GM19395 (cell line): ENCODE data around the gene IL18RAP.

Experiments
- ATAC-seq: cut with Tn5 transposase; IDR thresholded peaks from one replicate; pipeline ENCODE4 v1.9.1; 2021; ENCODE audit warnings: mild to moderate bottlenecking, moderate library complexity; ENCODE audit not compliant: unreplicated experiment

IL18RAP gene, protein sequence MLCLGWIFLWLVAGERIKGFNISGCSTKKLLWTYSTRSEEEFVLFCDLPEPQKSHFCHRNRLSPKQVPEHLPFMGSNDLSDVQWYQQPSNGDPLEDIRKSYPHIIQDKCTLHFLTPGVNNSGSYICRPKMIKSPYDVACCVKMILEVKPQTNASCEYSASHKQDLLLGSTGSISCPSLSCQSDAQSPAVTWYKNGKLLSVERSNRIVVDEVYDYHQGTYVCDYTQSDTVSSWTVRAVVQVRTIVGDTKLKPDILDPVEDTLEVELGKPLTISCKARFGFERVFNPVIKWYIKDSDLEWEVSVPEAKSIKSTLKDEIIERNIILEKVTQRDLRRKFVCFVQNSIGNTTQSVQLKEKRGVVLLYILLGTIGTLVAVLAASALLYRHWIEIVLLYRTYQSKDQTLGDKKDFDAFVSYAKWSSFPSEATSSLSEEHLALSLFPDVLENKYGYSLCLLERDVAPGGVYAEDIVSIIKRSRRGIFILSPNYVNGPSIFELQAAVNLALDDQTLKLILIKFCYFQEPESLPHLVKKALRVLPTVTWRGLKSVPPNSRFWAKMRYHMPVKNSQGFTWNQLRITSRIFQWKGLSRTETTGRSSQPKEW

DNA sequence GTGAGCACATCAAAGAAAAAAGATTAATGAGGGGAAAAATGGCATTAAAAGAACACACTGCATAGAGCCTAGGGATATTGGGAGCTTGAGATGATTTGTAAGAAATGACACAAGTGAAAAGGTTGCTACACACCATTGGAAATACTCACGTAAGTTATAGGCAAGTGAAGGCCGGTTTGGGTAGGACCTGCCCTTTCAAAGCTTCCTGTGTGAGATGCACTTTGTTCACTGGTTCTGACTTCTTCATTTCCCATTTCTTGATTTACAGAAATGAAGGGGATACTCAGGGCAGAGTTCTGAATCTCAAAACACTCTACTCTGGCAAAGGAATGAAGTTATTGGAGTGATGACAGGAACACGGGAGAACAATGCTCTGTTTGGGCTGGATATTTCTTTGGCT is at the start of gene IL18RAP:
Gene IL18RAP, plus strand, starts transcription at position 251 of the 400 bp plus-strand sequence. Its CDS starts 118 bp downstream, at position 369.
- ATAC-seq = no peak

DNA sequence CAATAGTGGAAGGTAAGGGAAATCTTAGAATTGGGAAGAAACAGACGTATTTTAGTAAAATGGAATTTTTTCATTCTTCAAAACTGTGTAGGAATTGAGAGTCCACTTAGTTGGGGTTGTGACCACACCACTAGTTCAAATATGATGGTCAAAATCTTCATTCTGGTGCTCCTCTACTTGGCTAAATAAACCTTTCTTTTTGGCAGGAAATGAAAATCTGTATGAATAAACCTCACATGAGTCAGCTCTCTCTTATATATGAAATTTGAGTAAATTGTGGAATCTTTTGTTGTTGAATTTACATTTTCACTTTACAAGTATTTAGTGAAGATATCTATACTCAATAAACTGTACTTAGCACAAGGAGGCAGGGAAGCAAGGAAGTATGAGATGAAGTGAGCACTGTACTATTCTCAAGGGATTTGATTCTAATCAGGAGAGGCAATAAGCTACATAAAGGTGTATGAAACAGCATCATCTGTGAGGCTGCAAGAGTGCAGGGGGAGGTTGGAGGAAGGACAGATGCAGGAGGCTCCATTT is 46.8 kb upstream of the IL18RAP start:
- no peak for ATAC-seq

DNA sequence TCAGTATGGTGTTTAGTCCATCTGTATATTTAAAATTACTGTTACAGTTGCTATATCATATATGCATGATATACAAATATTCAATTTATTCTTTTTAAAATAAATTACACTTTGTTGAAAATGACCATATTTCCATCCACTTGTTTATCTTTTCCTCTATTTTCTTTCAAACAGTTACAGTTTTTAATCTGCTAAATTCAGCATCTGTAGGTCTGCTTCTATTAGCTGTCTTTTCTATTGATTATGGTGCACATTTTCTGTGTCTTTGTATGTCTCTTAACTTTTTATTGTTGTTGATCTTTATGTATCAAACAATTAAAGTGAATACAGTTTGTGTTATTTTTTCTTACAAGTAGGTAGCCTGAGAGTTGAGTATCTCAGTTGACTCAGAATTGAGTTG is 39.2 kb upstream of the IL18RAP start:
- ATAC-seq = no peak

DNA sequence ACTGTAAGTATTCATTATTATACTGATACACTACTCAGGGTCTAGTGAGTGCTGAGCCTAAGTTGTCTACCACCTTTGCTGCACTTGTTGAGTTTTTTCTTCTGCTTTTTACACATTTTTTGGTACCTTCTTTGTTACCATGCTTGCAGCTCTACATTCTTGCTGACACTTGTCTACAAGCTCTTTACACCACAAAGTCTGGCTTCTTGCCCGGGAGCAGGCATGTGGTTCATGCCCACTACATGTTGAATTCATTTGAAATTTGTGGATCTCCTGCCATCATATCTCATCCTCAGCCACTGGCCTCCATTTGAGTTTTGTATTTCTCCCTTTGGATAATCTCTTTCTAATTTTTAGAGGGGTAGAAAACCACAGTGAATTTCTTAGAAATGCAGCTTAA is 37.4 kb upstream of the IL18RAP start:
- ATAC-seq = no peak

DNA sequence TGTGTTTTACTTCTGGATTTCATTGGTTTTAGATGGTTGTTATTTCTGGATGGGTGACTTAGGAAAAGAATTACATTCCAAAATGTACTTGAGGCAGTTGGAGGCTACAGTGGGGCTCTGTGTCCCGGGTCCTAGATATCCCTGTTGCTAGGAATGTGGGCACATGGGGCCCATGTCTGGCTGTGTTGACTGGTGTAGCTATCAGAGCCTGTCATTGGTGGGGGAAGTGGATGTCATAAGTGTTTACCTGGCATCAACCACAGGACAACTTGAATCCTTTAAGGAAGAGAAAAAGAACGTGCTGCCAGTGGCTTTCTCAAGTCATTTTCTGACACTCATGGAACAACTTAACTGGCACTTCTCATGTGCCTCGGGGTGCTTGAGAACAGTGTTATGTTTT is 37.0 kb upstream of the IL18RAP start:
- no peak for ATAC-seq

DNA sequence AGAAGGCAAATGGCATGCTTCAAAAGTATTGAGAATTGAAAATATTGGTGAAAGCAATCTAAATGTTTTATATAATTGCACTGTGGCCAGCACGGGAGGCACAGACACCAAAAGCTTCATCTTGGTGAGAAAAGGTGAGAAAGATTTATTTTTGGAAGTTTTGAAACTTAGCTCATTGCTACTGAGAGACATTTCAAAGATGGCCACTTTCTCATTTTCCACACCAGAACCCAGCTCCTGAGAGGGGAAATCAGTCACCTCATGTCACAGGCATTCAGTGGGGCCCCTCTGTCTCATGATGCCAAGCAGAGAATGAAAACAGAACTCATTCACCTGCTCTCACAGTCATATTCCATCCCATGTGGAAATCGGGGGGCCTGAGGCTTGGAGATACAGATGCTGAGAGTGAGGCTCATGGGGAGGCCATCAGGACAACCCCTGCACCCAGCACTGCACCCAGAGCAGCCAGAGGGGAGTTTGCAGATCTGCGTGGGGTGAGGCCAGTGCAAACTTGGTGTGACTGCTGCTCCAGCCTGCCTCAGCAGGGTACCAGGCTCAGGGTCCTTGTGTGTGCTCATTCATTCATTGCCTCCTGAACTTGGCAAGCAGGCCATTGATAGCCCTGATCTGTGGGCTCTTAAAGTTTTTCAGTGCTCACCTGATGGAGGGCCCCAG is 36.0 kb upstream of the IL18RAP start:
- no peak for ATAC-seq

DNA sequence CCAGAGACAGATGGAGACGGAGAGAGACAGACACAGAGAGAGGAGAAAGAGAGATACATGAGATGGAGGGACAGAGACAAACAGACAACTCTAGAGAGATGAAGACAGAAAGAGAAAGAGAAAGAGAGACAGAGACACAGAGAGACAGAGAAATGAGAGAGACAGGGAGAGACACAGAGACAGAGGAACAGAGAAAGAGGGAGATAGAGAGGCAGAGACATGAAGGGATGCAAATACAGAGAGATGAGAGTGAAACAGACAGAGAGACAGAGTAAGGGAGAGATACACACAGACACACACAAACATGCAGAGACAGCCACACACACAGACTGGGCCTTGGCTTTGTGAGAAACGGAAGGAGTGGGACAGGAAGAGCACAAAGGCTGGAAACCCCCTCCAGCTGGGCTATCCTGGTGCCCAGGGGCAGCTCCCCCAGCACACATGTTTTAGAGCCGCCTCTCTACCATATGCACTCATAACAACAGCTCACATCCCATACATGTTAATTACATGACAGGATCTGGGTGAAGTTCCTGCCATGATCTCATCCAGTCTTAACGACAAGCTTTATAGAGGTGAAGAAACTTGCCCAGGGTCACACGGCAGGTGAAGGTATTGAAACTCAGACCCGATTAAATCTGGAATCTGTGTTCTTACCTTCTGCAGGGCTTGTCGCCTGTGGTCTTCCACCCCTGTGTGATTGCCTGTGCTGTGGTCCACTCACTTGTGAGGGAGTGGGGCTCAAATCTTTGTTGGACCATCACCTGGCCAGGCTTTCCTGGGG is 35.0 kb upstream of the IL18RAP start:
- ATAC-seq = peak; percentile 62

DNA sequence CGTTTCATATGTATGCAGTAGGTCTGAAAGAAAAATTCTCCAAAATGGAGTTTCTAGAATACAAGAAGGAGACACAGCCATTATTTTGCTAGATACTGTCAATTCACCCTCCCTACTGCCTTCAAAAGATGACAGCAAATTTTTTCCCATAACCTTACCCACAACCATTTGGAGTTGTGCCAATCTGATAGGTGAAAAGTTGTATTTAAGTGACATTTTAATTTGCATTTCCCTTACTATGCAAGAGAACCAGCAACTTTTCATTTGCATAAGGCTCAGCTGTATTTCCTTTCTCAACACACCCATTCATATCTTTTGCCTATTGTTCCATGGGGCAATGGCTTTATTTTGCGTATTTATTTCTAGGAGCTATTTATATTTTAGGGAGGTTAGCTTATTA is 31.4 kb upstream of the IL18RAP start:
- no peak for ATAC-seq

DNA sequence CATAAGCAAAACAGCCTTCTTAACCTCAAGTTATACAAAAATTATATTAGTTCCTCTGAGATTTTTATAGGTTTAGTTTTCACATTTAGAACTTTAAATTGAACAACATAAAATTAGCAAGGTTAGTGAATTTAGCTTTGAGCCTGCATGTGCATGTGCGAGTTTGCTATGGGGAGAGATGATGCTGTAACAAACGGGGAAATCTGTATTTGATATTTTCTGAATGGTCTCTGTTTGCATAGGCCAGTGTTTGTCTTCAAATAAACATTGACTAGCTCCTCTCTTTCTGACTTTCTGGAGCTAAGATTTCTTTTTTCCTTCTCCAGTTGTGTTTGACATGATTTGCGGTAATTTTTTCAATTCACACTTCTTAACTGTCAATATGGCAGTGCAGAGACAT is 30.9 kb upstream of the IL18RAP start:
- ATAC-seq = no peak

DNA sequence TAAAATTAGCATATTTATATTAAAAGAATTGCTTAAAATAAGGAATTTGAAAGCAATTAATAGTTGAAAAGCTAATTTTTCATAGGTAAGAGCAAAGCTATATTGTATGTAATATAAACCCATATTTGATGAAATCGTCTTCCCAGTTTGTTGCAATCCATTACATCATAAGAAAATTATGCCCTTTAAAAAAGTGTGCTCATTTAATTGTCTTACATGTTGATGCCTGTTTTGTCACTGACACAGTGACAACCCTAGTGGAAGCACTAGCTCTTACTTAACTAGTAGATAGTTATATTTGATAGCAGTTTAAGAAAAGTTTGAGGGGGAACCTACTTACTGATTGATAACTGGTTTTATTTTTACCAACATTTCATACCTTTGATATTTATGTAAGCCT is 30.0 kb upstream of the IL18RAP start:
- no peak for ATAC-seq

DNA sequence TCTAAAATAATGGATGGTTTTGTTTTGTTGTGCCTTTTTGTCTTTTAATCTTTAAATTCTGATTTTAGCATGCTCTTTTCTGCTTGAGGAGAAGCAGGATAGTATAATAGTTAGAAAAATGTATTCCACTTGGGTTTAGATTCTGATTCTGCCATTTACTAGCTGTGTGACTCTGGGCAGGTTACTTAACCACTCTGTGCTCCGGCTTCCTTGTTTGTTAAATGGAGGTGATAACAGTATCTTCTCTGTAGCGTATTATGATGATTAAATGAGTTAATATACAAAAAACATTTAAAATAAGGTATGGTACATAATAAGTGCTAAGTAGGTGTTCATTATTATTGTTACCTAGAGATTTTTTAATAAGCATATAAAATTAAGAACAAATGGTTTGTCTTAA is 26.9 kb upstream of the IL18RAP start:
- no peak for ATAC-seq

DNA sequence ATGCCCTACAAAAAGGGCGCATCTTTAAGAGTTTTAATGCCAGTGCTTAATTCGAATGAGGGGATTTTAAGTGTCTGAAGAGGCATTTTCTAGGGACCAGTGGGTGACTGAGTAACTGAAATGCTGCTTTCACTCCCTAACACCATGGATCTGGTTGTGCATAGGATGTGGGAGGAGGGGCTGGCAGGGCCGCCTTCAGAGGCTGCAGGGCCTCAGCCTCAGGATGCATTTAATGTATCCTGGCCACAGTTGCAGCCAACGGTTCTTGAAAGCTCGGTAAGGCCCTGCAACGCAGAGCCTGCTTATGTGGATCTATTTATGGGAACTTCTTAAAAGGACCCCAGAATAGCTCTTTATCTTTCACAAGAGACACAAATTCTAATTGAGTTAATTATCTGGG is 25.8 kb upstream of the IL18RAP start:
- no peak for ATAC-seq

DNA sequence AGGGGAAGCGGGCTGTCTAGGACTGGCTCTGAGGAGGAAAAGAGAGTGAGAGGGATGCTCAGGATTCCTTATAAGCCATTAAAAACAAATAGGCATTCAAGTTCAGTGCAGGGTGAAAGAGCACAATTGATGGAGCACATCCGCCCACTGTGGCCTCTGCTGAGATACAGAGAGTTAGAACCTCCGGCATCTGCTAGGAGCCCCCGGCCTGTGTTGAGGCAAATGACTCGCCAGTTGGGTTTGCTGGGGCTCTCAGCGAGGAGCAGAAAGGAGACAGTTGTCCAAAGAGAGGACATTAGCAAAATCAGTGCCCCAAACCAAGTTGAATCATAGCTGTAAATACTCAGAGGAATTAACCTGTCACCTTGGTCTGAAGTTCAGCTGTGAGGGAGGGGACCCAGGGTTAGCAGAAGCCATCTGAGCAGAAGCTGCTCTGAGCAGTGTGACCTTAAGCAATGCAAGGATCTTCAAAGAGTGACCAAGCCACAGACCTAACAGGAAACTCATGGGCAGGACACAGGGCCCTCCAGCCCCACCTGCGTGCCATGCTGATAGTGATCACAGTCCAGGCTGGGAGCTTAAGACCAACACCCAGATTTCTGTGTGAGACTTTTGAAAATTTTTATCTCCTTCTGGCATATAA is 23.3 kb upstream of the IL18RAP start:
- ATAC-seq = no peak

DNA sequence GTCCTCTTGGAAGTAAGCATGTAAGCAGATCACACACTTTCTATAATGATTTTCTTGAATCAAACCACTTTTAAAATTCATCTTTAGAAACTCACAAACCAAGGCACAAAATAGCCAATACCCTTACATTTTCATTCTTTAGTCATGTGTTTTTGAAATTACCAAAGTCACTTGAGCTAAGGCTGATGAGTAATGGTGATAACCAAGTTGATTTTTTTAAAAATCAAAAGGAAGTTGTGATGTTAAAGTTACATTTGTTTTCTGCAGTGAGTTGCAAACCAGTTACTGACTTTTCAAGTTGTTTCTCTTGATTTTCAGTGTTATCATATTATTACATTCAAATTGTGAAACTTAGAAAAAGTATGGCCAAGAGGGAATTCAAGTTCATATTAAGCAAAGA is 21.5 kb upstream of the IL18RAP start:
- no peak for ATAC-seq

DNA sequence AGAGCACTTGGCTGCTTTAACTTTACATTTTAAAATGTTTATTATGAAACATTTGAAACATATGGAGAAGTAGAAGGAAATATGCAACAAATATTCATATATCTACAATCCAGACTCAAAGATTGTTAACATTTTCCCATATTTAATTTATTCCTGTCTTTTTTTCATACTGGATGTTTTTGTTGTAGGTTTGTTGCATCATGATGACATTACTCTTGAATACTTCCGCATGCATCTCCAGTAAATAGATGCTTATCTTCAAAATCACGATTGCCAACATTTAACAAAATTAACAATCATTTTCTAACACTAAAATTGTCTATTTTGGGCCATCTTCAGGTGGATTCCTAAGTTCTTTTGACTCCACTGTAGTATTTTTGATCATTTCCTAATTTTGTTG is 21.1 kb upstream of the IL18RAP start:
- no peak for ATAC-seq

DNA sequence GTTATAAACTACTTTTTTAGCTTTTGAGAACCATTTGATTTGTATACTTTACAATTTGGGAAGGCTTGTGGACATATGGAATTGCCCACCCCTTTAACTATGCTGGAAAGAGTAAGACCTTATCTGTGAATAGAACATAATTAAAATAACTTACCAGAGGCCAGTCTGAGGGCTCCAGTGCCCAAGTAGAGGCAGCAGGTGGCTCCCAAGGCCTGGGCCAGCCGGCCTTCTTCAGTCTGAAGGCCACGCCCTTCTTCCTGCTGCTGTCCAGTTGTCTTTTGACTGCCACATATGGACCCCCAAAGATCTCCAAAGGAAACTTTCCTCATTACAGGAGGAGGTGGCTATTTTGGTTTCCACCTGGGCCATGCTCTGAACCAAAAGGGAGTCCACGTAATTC is 12.0 kb upstream of the IL18RAP start:
- ATAC-seq = no peak

DNA sequence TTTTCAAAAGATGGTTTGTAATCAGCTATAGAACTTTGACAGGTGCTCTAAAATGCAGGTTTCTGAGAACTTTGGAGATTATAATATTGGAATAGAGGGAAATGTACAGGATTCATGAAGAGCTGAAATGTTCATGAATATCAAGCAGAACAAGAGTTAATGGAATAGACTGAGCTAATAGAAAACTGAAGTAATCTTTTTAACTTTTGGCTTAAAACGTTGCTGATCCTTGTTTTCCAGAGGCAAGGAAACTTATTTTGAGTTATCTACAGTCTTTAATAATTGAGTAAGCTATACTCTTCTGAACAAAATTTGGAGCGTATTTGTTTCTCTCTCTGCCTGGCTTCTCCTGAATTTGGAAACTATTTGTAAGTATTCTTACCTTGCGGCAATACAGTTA is 10.8 kb upstream of the IL18RAP start:
- no peak for ATAC-seq

DNA sequence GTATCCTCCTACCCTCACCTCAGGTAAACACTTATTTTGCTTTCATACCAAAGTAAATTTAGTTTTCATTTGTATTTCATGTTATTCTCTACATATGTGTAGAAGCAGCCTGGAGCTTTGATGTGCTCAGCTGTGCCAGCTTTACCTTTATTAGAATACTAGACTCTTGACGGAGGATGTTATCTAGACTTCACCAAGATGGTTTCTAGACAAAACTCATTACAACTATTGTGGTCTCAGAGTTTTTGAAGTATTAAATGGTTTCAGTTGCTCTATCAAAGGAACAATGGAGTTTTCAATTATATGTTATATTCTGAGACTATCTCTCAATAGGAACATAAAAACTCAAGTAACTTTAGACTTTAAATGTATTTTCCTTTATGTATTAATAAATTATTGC is 5.0 kb upstream of the IL18RAP start:
- ATAC-seq = peak; percentile 66

DNA sequence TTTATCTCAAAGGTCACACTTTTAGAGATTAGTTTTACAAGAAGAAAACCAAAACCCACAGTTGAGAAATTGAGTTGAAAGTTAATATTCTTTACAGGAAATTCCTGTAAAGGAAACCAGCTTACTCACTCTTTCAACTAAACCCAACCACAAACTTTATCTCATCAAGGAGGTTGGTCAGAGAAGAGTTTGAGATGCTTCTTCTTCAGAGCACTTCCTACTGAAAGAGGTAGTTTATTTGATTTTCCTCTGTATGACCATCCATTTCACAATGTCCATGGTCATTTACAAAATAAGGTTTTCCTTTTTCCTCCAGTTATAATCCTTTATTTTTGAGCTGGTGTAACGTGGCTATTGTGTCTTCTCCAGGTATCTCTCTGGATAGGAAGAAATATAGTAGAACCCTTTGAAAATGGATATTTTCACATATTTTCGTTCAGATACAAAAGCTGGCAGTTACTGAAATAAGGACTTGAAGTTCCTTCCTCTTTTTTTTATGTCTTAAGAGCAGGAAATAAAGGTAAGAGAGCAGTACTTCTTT is 4.5 kb upstream of the IL18RAP start:
- peak; percentile 84 for ATAC-seq

DNA sequence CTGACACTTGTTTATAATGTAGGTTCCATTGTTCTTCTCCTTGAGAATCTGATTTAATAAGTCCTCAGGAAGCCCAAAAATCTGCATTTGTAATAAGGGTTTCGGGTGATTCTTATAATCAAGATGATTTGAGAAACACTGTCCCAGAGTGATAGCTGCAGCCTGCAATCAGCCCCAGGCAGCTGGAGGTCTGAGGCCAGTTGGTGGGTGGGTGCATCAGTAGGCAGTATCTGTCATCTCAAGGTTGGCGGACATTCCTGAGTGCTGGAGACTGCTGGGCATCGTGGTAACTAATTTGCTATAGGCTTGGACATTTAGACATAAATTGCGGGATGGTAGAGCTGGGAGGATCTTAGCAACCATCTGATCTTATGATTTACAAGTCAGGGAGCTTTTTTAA is 2.7 kb upstream of the IL18RAP start:
- no peak for ATAC-seq
